ENCODE results near the gene GBA2.

GRCh38 chr9:35791297-35791921 is 42.4 kb upstream of the GBA2 start, which contains the start of gene NPR2:
- no peak for TF ChIP-seq CTCF (IDR thresholded peaks at IDR 0.05)
- TF ChIP-seq POLR2A (IDR thresholded peaks at IDR 0.05): no peak
- no peak for TF ChIP-seq EP300 (IDR thresholded peaks at IDR 0.05)
- no peak for TF ChIP-seq POLR2AphosphoS5 (IDR thresholded peaks at IDR 0.05)

Data from suprapubic skin (tissue), 4 donors.